Upper lobe of left lung (tissue), 6 donors: ENCODE measurements around the gene TTLL5. TPM values are rescaled to one million over a fixed set of nuclear protein-coding genes. Genes with fewer than 3 reads are reported as not detected.

Experiments used
- ATAC-seq, 2 donors: fragments of 200-7000 bp; cut with Tn5 transposase; one replicate each; pipeline ENCODE4 v1.9.1; 2022; ENCODE audit warnings: mild to moderate bottlenecking in 2 of 2, moderate library complexity in 2 of 2; ENCODE audit not compliant: low FRiP score in 2 of 2
- DNase-seq, 2 donors: peaks; one replicate each; pipeline ENCODE4 v3.0.0-alpha.2; 2019 to 2020
- H3K27ac ChIP-seq, 4 donors: fragments of 200-600 bp; sonication (generic); one replicate each; pipeline ENCODE4 v1.5.1; 2016 to 2019
- H3K27me3 ChIP-seq, 4 donors: fragments of 200-600 bp; sonication (generic); one replicate each; pipeline ENCODE4 v1.5.1; 2017 to 2019
- H3K36me3 ChIP-seq, 4 donors: fragments of 200-600 bp; sonication (generic); one replicate each; pipeline ENCODE4 v1.5.1; 2016 to 2019
- H3K4me1 ChIP-seq, 4 donors: fragments of 200-600 bp; sonication (generic); one replicate each; pipeline ENCODE4 v1.5.1; 2018 to 2019
- H3K4me3 ChIP-seq, 4 donors: fragments of 200-600 bp; sonication (generic); one replicate each; pipeline ENCODE4 v1.5.1; 2017 to 2019; ENCODE audit warnings: mild to moderate bottlenecking in 2 of 4, moderate library complexity in 1 of 4
- H3K9me3 ChIP-seq, 4 donors: fragments of 200-600 bp; sonication (generic); one replicate each; pipeline ENCODE4 v1.5.1; 2018 to 2019
- CTCF ChIP-seq, 6 experiments: fragments of 450-650 bp in 4 of 6; fragments of 200-600 bp in 2 of 6; sonication (generic) in 2 of 6; IDR thresholded peaks; one replicate each; pipeline ENCODE4 v1.5.1; 2016 to 2019; ENCODE audit warnings: antibody characterized with exemption in 6 of 6
- EP300 ChIP-seq, 4 donors: sonication (generic); formaldehyde crosslinking; IDR thresholded peaks; one replicate each; pipeline ENCODE4 v1.5.1; 2017; ENCODE audit warnings: antibody characterized with exemption in 4 of 4, control low read depth in 2 of 4
- POLR2A ChIP-seq, 4 donors: fragments of 450-650 bp; IDR thresholded peaks; one replicate each; pipeline ENCODE4 v1.5.1; 2016 to 2017; ENCODE audit warnings: antibody characterized with exemption in 4 of 4, mild to moderate bottlenecking in 2 of 4
- POLR2AphosphoS5 ChIP-seq, 2 donors: sonication (generic); formaldehyde crosslinking; IDR thresholded peaks; one replicate each; pipeline ENCODE4 v1.5.1; 2017; ENCODE audit warnings: antibody characterized with exemption in 2 of 2
- WGBS, 2 donors: methylation state at CpG; one replicate each; pipeline ENCODE4 v1.1.5; 2017 to 2018; 5-methylcytosine and 5-hydroxymethylcytosine counted together
- total RNA-seq, 6 donors: library from RNA; depleted of rRNA in 4 of 6; stranded (reverse); fragments of >200 nt in 4 of 6; gene quantifications; one replicate each; pipeline versions ENCODE4 v1.1.0 to v1.2.1, GENCODE V29; 2016 to 2021
- donor health status: DM: no; HTN: no; CAD: no; lungs with moderate emphysema.
- donor health status: DM: no; HTN: yes; CAD: no; lungs with severe emphysema.

Gene TTLL5
- total RNA-seq, 6 donors from 2014 or later = 24.5 to 85.9 (median 33.5) TPM

- peaks cover 0 to 3% (median 0%) of the 10 kb centered on the region in 4 donors for H3K36me3 ChIP-seq
- TF ChIP-seq POLR2A (IDR thresholded peaks at IDR 0.05) = no peak
- TF ChIP-seq EP300 (IDR thresholded peaks at IDR 0.05) = no peak
- TF ChIP-seq POLR2AphosphoS5 (IDR thresholded peaks at IDR 0.05) = no peak
- TF ChIP-seq CTCF (IDR thresholded peaks at IDR 0.05) = no peak
- H3K27ac ChIP-seq = no peak overlapping the region
- 93 to 100% methylated on average over 1 of the region's 1 CpG for WGBS, 2 donors
- no peaks in the 10 kb centered on the region for H3K27me3 ChIP-seq
- peaks cover 0 to 23% (median 12%) of the 10 kb centered on the region in 4 donors for H3K4me1 ChIP-seq
- H3K4me3 ChIP-seq = no peak overlapping the region
- DNase-seq (no peak), ATAC-seq (no peak)
- no peaks in the 10 kb centered on the region for H3K9me3 ChIP-seq
Measured at GRCh38 chr14:75835737-75836136, 174.7 kb downstream of the TTLL5 start.

GRCh38 chr14:75837151-75837787 lies 176.2 kb downstream of the TTLL5 start:
- ATAC-seq (no peak), DNase-seq (no peak)
- H3K27ac ChIP-seq = no peak overlapping the region
- WGBS, 2 donors = 80 to 82% methylated on average over 3 of the region's 3 CpGs
- no peak overlapping the region for H3K4me3 ChIP-seq
- peaks cover 0 to 14% (median 7%) of the 10 kb centered on the region in 4 donors for H3K4me1 ChIP-seq
- no peaks in the 10 kb centered on the region for H3K27me3 ChIP-seq
- H3K9me3 ChIP-seq = no peaks in the 10 kb centered on the region
- peaks cover 0 to 3% (median 0%) of the 10 kb centered on the region in 4 donors for H3K36me3 ChIP-seq
- TF ChIP-seq POLR2AphosphoS5 (IDR thresholded peaks at IDR 0.05) (no peak), EP300 (IDR thresholded peaks at IDR 0.05) (no peak), CTCF (IDR thresholded peaks at IDR 0.05) (no peak), POLR2A (IDR thresholded peaks at IDR 0.05) (no peak)

- Histone ChIP-seq H3K4me3 (no peak overlapping the region), H3K27ac (no peak overlapping the region), H3K9me3 (no peaks in the 10 kb centered on the region), H3K27me3 (no peaks in the 10 kb centered on the region), H3K4me1 (no peaks in the 10 kb centered on the region), H3K36me3 (peaks cover 0 to 3% (median 0%) of the 10 kb centered on the region in 4 donors)
- ATAC-seq (no peak), DNase-seq (no peak)
- no peak for TF ChIP-seq POLR2A (IDR thresholded peaks at IDR 0.05)
- TF ChIP-seq EP300 (IDR thresholded peaks at IDR 0.05) = no peak
- TF ChIP-seq POLR2AphosphoS5 (IDR thresholded peaks at IDR 0.05) = no peak
- TF ChIP-seq CTCF (IDR thresholded peaks at IDR 0.05) = no peak
- WGBS, 2 donors = 94 to 98% methylated on average over 5 of the region's 5 CpGs
Measured at GRCh38 chr14:75840911-75841310, 179.9 kb downstream of the TTLL5 start.

- ATAC-seq (no peak), DNase-seq (no peak)
- Histone ChIP-seq H3K4me3 (no peak overlapping the region), H3K9me3 (no peaks in the 10 kb centered on the region), H3K27me3 (no peaks in the 10 kb centered on the region), H3K27ac (no peak overlapping the region), H3K36me3 (no peaks in the 10 kb centered on the region), H3K4me1 (no peaks in the 10 kb centered on the region)
- WGBS, 2 donors = 32 to 36% methylated on average over 3 of the region's 3 CpGs
- TF ChIP-seq POLR2A (IDR thresholded peaks at IDR 0.05) (no peak), POLR2AphosphoS5 (IDR thresholded peaks at IDR 0.05) (no peak)
Measured at GRCh38 chr14:75842551-75842950, 181.5 kb downstream of the TTLL5 start.

- no peaks in the 10 kb centered on the region for H3K4me1 ChIP-seq
- no peak overlapping the region for H3K4me3 ChIP-seq
- TF ChIP-seq EP300 (IDR thresholded peaks at IDR 0.05) = no peak
- TF ChIP-seq POLR2A (IDR thresholded peaks at IDR 0.05) = no peak
- TF ChIP-seq POLR2AphosphoS5 (IDR thresholded peaks at IDR 0.05) = no peak
- no peak for TF ChIP-seq CTCF (IDR thresholded peaks at IDR 0.05)
- ATAC-seq = no peak
- DNase-seq = no peak
- H3K27me3 ChIP-seq = no peaks in the 10 kb centered on the region
- no peaks in the 10 kb centered on the region for H3K36me3 ChIP-seq
- no peak overlapping the region for H3K27ac ChIP-seq
- no peaks in the 10 kb centered on the region for H3K9me3 ChIP-seq
Measured at GRCh38 chr14:75844486-75844885, 183.4 kb downstream of the TTLL5 start.
